ENCODE measurements around the gene TRAF7. TPM values are rescaled to one million over a fixed set of nuclear protein-coding genes. Genes with fewer than 3 reads are reported as not detected.

TRAF7 gene
- total RNA-seq, 1 donor from 2014 or later = 63.4 TPM

DNA sequence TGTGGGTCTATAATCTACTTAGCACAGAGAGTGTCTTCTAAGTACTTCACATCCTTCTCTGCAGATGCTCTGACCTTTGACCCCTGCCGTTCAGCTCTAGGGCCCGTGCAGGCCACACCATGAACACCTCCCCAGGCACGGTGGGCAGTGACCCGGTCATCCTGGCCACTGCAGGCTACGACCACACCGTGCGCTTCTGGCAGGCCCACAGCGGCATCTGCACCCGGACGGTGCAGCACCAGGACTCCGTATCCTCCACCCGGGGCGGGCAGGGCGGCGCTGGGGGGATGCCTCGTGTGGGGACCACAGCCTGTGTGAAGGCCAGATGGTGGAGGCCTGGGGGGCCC, 50.4 kb downstream of the TRAF7 start:
- H3K9me3 Mint-ChIP-seq (ENCODE audit: low read depth) = no peaks in the 10 kb centered on the region
- peak overlapping the region; percentile 69 for H3K27ac Mint-ChIP-seq (ENCODE audit: unreplicated experiment)
- TF ChIP-seq, protein P1, sequence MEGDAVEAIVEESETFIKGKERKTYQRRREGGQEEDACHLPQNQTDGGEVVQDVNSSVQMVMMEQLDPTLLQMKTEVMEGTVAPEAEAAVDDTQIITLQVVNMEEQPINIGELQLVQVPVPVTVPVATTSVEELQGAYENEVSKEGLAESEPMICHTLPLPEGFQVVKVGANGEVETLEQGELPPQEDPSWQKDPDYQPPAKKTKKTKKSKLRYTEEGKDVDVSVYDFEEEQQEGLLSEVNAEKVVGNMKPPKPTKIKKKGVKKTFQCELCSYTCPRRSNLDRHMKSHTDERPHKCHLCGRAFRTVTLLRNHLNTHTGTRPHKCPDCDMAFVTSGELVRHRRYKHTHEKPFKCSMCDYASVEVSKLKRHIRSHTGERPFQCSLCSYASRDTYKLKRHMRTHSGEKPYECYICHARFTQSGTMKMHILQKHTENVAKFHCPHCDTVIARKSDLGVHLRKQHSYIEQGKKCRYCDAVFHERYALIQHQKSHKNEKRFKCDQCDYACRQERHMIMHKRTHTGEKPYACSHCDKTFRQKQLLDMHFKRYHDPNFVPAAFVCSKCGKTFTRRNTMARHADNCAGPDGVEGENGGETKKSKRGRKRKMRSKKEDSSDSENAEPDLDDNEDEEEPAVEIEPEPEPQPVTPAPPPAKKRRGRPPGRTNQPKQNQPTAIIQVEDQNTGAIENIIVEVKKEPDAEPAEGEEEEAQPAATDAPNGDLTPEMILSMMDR (IDR thresholded peaks at IDR 0.05) = peak; percentile 21
- peaks cover 20% of the 10 kb centered on the region for H3K4me1 Mint-ChIP-seq (ENCODE audit: low read depth)
- H3K27me3 Mint-ChIP-seq (ENCODE audit: low read depth) = no peaks in the 10 kb centered on the region
- peak overlapping the region; percentile 81 for H3K4me3 Mint-ChIP-seq (ENCODE audit: unreplicated experiment)
- DNase-seq (ENCODE audit: low spot score) = no peak
- peaks cover 7% of the 10 kb centered on the region for H3K36me3 Mint-ChIP-seq (ENCODE audit: low read depth)

DNA sequence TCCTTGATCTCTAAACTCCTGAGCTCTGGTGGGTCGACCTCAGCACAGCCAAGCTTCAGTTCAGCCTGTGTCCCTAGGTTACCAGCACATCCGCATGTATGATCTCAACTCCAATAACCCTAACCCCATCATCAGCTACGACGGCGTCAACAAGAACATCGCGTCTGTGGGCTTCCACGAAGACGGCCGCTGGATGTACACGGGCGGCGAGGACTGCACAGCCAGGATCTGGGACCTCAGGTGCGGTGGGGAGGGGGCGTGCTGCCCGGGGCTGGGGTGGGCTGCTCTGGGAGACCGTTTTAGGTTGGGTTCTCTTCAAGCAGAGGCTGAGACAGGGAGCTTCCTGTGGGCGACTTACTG, 50.8 kb downstream of the TRAF7 start:
- Mint-ChIP-seq H3K4me3 (ENCODE audit: unreplicated experiment) (peak overlapping the region; percentile 81), H3K36me3 (ENCODE audit: low read depth) (peaks cover 7% of the 10 kb centered on the region), H3K4me1 (ENCODE audit: low read depth) (peaks cover 20% of the 10 kb centered on the region), H3K9me3 (ENCODE audit: low read depth) (no peaks in the 10 kb centered on the region), H3K27me3 (ENCODE audit: low read depth) (no peaks in the 10 kb centered on the region), H3K27ac (ENCODE audit: unreplicated experiment) (peak overlapping the region; percentile 51)
- DNase-seq (ENCODE audit: low spot score) = no peak
- TF ChIP-seq, protein P1 (IDR thresholded peaks at IDR 0.05) = no peak

DNA sequence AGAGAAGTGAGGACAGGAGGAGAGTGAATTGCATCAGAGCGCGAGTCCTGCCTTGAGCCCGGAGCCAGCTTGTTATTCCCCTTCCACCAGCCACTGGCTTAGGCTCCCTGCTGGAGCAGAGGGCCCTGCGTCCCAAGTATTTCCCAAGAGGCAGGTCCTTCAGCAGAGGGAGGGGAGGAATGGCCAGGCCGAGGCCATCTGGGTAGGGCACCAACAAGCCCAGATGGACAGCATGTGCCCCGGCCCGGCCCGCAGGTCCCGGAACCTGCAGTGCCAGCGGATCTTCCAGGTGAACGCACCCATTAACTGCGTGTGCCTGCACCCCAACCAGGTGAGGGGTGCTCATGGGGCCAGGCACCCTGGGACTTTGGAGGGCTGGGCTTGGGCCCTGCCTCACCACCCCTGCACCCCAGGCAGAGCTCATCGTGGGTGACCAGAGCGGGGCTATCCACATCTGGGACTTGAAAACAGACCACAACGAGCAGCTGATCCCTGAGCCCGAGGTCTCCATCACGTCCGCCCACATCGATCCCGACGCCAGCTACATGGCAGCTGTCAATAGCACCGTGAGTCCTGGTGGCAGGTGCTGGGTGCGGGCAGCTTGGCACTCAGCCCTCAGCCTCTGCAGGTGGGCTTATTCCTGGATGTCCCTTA, 51.3 kb downstream of the TRAF7 start:
- Mint-ChIP-seq H3K4me3 (ENCODE audit: unreplicated experiment) (peak overlapping the region; percentile 81), H3K27me3 (ENCODE audit: low read depth) (no peaks in the 10 kb centered on the region), H3K27ac (ENCODE audit: unreplicated experiment) (peak overlapping the region; percentile 51), H3K36me3 (ENCODE audit: low read depth) (peaks cover 7% of the 10 kb centered on the region), H3K4me1 (ENCODE audit: low read depth) (peaks cover 23% of the 10 kb centered on the region), H3K9me3 (ENCODE audit: low read depth) (no peaks in the 10 kb centered on the region)
- DNase-seq (ENCODE audit: low spot score) = no peak
- TF ChIP-seq, protein P1 (IDR thresholded peaks at IDR 0.05) = no peak

DNA sequence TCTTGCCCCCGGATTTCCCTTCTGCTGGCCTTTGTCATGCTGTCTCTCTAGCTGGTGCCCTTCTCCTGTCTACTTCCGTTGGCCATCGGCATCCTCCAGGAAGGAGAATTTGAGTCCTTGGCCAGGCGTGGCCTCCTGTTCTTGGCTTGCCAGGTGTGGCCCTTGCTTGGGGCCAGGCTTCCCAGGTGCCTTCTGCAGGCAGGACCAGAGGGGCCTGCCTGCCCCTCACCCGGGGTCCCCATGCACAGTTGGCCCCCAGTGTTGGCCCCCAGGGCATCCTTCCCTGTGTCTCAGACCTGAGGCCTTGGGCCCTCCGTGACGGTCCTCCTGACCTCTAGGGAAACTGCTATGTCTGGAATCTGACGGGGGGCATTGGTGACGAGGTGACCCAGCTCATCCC, 52.3 kb downstream of the TRAF7 start:
- H3K4me1 Mint-ChIP-seq (ENCODE audit: low read depth) = peaks cover 33% of the 10 kb centered on the region
- H3K4me3 Mint-ChIP-seq (ENCODE audit: unreplicated experiment) = no peak overlapping the region
- H3K27ac Mint-ChIP-seq (ENCODE audit: unreplicated experiment) = no peak overlapping the region
- no peaks in the 10 kb centered on the region for H3K9me3 Mint-ChIP-seq (ENCODE audit: low read depth)
- TF ChIP-seq, protein P1 (IDR thresholded peaks at IDR 0.05) = no peak
- H3K36me3 Mint-ChIP-seq (ENCODE audit: low read depth) = peaks cover 7% of the 10 kb centered on the region
- no peak for DNase-seq (ENCODE audit: low spot score)
- no peaks in the 10 kb centered on the region for H3K27me3 Mint-ChIP-seq (ENCODE audit: low read depth)

DNA sequence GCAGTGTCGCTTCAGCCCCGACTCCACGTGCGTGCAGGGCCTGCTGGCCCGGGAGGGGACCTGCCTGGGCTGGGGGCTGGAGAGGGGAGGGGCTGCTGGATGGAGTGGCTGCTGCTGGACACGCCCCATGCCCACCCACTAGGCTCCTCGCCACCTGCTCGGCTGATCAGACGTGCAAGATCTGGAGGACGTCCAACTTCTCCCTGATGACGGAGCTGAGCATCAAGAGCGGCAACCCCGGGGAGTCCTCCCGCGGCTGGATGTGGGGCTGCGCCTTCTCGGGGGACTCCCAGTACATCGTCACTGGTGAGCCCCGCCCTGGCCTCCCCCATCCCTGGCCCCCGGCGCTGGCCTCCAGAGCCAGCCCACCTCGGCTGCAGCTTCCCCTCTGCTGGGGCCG, 52.7 kb downstream of the TRAF7 start:
- Mint-ChIP-seq H3K4me3 (ENCODE audit: unreplicated experiment) (no peak overlapping the region), H3K27ac (ENCODE audit: unreplicated experiment) (no peak overlapping the region), H3K9me3 (ENCODE audit: low read depth) (no peaks in the 10 kb centered on the region), H3K27me3 (ENCODE audit: low read depth) (no peaks in the 10 kb centered on the region), H3K4me1 (ENCODE audit: low read depth) (peaks cover 37% of the 10 kb centered on the region), H3K36me3 (ENCODE audit: low read depth) (peaks cover 7% of the 10 kb centered on the region)
- TF ChIP-seq, protein P1 (IDR thresholded peaks at IDR 0.05) = no peak
- no peak for DNase-seq (ENCODE audit: low spot score)

Data from chondrocyte (in vitro differentiated cells).